A673 (cell line): ENCODE data around the gene DENND5A. TPM values are rescaled to one million over a fixed set of nuclear protein-coding genes. Genes with fewer than 3 reads are reported as not detected.
"Not testable (repeated sequence)": the region's sequence is repeated elsewhere in the genome, so short reads cannot be mapped to it uniquely, and the experiment has no call there.

Experiments used
- BruUV-seq: library from RNA; stranded (reverse); fragments of 400-500 nt; replicated peaks from 2 replicates; lab custom pipeline; 2021; lab: Mats Ljungman, UMichigan
- CTCF ChIA-PET: fragments of 300-600 bp; sonication (Branson Sonifier 250); formaldehyde crosslinking; loops from one replicate; lab custom pipeline; 2022; ENCODE audit warnings: antibody characterized with exemption; lab: Charles Lee
- POLR2A ChIA-PET: fragments of 300-600 bp; sonication (Branson Sonifier 250); formaldehyde crosslinking; loops from one replicate; lab custom pipeline; 2022; ENCODE audit warnings: antibody characterized with exemption; ENCODE audit not compliant: low non-redundant PET; lab: Charles Lee
- DNase-seq: peaks from one replicate; pipeline ENCODE4 v3.0.0-alpha.2; 2015; ENCODE audit warnings: low spot score
- H3K27ac ChIP-seq: fragments of 200-600 bp; sonication (generic); 2 replicates; pipeline ENCODE4 v1.5.1; 2016; ENCODE audit warnings: mixed run types, low read depth, mild to moderate bottlenecking, mixed read lengths, antibody characterized with exemption, low read length; ENCODE audit not compliant: poor library complexity, severe bottlenecking
- H3K27me3 ChIP-seq: fragments of 200-600 bp; sonication (generic); replicated peaks from 2 replicates; pipeline ENCODE4 v1.6.1; 2017; ENCODE audit warnings: mixed run types, low read depth, mild to moderate bottlenecking, mixed read lengths, antibody characterized with exemption, low read length; ENCODE audit not compliant: insufficient read depth, poor library complexity
- H3K36me3 ChIP-seq: fragments of 200-600 bp; sonication (generic); 2 replicates; pipeline ENCODE4 v1.6.1; 2016; ENCODE audit warnings: mixed run types, mild to moderate bottlenecking, mixed read lengths, antibody characterized with exemption, low read length; ENCODE audit not compliant: insufficient read depth, poor library complexity, severe bottlenecking
- H3K4me1 ChIP-seq: fragments of 200-600 bp; sonication (generic); 2 replicates; pipeline ENCODE4 v1.6.1; 2017; ENCODE audit warnings: mixed run types, mild to moderate bottlenecking, mixed read lengths, antibody characterized with exemption, low read length; ENCODE audit not compliant: insufficient read depth, poor library complexity, severe bottlenecking
- H3K4me3 ChIP-seq: fragments of 200-600 bp; sonication (generic); 2 replicates; pipeline ENCODE4 v1.5.1; 2016; ENCODE audit warnings: low read depth, mixed run types, mild to moderate bottlenecking, mixed read lengths, low read length; ENCODE audit not compliant: poor library complexity, severe bottlenecking
- H3K9me3 ChIP-seq: fragments of 200-600 bp; sonication (generic); 2 replicates; pipeline ENCODE4 v1.6.1; 2016; ENCODE audit warnings: mixed run types, low read depth, mild to moderate bottlenecking, mixed read lengths, antibody characterized with exemption, low read length; ENCODE audit not compliant: poor library complexity, severe bottlenecking
- CTCF ChIP-seq: fragments of 300-800, 200-600 bp; sonication (generic); conservative IDR thresholded peaks from 2 replicates; pipeline ENCODE4 v1.5.1; 2017; ENCODE audit warnings: low read depth, mild to moderate bottlenecking, antibody characterized with exemption, low read length, moderate library complexity, mixed read lengths
- EZH2 ChIP-seq: fragments of 200-600 bp; sonication (generic); IDR thresholded peaks from 2 replicates; pipeline ENCODE4 v1.6.1; 2017; ENCODE audit warnings: borderline replicate concordance, low read depth, mild to moderate bottlenecking, mixed read lengths, antibody characterized with exemption, low read length; ENCODE audit not compliant: poor library complexity, severe bottlenecking
- intact Hi-C: fragments of 100-400 bp; cut with micrococcal nuclease; formaldehyde crosslinking; loops from one replicate; pipeline ENCODE4 v1.10.0; 2022; ENCODE audit not compliant: unreplicated experiment
- total RNA-seq: library from RNA; stranded (reverse); gene quantifications from 2 replicates; pipeline ENCODE4 v1.2.3, GENCODE V29; 2021

The DENND5A gene
- total RNA-seq, 1 experiment from 2014 or later: 65.4 TPM

- Histone ChIP-seq H3K27me3 (no peaks in the 10 kb centered on the region), H3K36me3 (peaks cover 3% of the 10 kb centered on the region), H3K9me3 (no peaks in the 10 kb centered on the region), H3K27ac (no peak overlapping the region), H3K4me1 (peaks cover 5% of the 10 kb centered on the region), H3K4me3 (no peak overlapping the region)
- intact Hi-C loops: no loop called here
- no peak for DNase-seq
- CTCF ChIA-PET: no interaction called here
- POLR2A ChIA-PET: no interaction called here
- TF ChIP-seq CTCF (no peak), EZH2 (no peak)
- BruUV-seq: no TSS peak
These were observed 54.2 kb downstream of the DENND5A start for GRCh38 chr11:9210922-9211320.

GRCh38 chr11:9210224-9210921 lies 54.8 kb downstream of the DENND5A start:
- POLR2A ChIA-PET: no interaction called here
- intact Hi-C loops: no loop called here
- H3K9me3 ChIP-seq: no peaks in the 10 kb centered on the region
- H3K4me1 ChIP-seq: peaks cover 5% of the 10 kb centered on the region
- H3K4me3 ChIP-seq: no peak overlapping the region
- CTCF ChIA-PET: no interaction called here
- H3K27me3 ChIP-seq: no peaks in the 10 kb centered on the region
- no peak overlapping the region for H3K27ac ChIP-seq
- H3K36me3 ChIP-seq: peaks cover 3% of the 10 kb centered on the region
- TF ChIP-seq EZH2 (no peak), CTCF (no peak)
- BruUV-seq: no TSS peak
- no peak for DNase-seq

- H3K9me3 ChIP-seq, H3K4me3 ChIP-seq, H3K27me3 ChIP-seq, H3K4me1 ChIP-seq, H3K27ac ChIP-seq, intact Hi-C loops, POLR2A ChIA-PET, CTCF ChIA-PET, DNase-seq, H3K36me3 ChIP-seq, BruUV-seq: not testable (repeated sequence)
These were observed 55.5 kb downstream of the DENND5A start for GRCh38 chr11:9209604-9210003.
